H1 (cell line): ENCODE measurements around the gene CDC5L. TPM values are rescaled to one million over a fixed set of nuclear protein-coding genes. Genes with fewer than 3 reads are reported as not detected.
A peak's percentile ranks its signal among the peaks of the same experiment; 100 is the strongest.

ENCODE experiments used
- CTCF ChIA-PET: fragments of 300-600 bp; sonication (Branson Sonifier 250); formaldehyde crosslinking; loops from one replicate; lab custom pipeline; 2021; ENCODE audit not compliant: partially characterized antibody; lab: Charles Lee
- POLR2A ChIA-PET: fragments of 300-600 bp; sonication (Branson Sonifier 250); formaldehyde crosslinking; loops from one replicate; lab custom pipeline; 2021; ENCODE audit warnings: inconsistent platforms; ENCODE audit not compliant: partially characterized antibody; lab: Charles Lee
- DNase-seq, 2 experiments: peaks; one replicate each; pipeline versions ENCODE4 v3.0.0 to v3.0.0-alpha.2; 2010 to 2022; ENCODE audit warnings: low spot score in 2 of 2, low read depth in 1 of 2, mixed read lengths in 1 of 2
- FAIRE-seq: peaks from 2 replicates; lab custom pipeline; 2011; peaks lifted over from hg19 to GRCh38; lab: Jason Lieb, UNC
- H2AFZ ChIP-seq: 2 replicates; pipeline ENCODE4 v1.8.1; 2012; ENCODE audit warnings: low read length, inconsistent platforms
- H2AK5ac ChIP-seq: 2 replicates; pipeline ENCODE4 v1.6.1; 2013; ENCODE audit warnings: low read depth, low read length
- H2BK120ac ChIP-seq: replicated peaks from 2 replicates; pipeline ENCODE3; 2013; ENCODE audit warnings: low read depth, low read length, inconsistent platforms
- H2BK12ac ChIP-seq: 2 replicates; pipeline ENCODE4 v1.6.1; 2013; ENCODE audit warnings: low read depth, low read length
- H2BK15ac ChIP-seq: 2 replicates; pipeline ENCODE4 v1.6.1; 2013; ENCODE audit warnings: low read length
- H2BK20ac ChIP-seq: 2 replicates; pipeline ENCODE4 v1.6.1; 2013; ENCODE audit warnings: low read length
- H2BK5ac ChIP-seq: 2 replicates; pipeline ENCODE4 v1.6.1; 2013; ENCODE audit warnings: low read depth, low read length
- H3K14ac ChIP-seq: 2 replicates; pipeline ENCODE4 v1.6.1; 2013; ENCODE audit warnings: inconsistent platforms; ENCODE audit not compliant: insufficient read length
- H3K18ac ChIP-seq: 2 replicates; pipeline ENCODE4 v1.6.1; 2013; ENCODE audit warnings: low read length; ENCODE audit errors: extremely low read depth
- H3K23ac ChIP-seq: 2 replicates; pipeline ENCODE4 v1.6.1; 2013; ENCODE audit warnings: inconsistent platforms; ENCODE audit not compliant: insufficient read length
- H3K23me2 ChIP-seq: 2 replicates; pipeline ENCODE4 v1.6.1; 2013; ENCODE audit warnings: low read depth, low read length
- H3K27ac ChIP-seq: 2 replicates; pipeline ENCODE4 v1.6.1; 2011; ENCODE audit warnings: low read depth, low read length, inconsistent platforms
- H3K27me3 ChIP-seq, 4 experiments: replicated peaks in 1 of 4; 1 replicate in 1 of 4; 2 replicates in 3 of 4; pipeline versions ENCODE4 v1.6.1 to v1.8.1; 2011 to 2013; ENCODE audit warnings: low read length in 3 of 4, mild to moderate bottlenecking in 3 of 4, inconsistent platforms in 2 of 4, mixed read lengths in 2 of 4, moderate library complexity in 1 of 4; ENCODE audit not compliant: control insufficient read depth in 3 of 4, insufficient read depth in 3 of 4; ENCODE audit errors: extremely low read depth in 1 of 4
- H3K36me3 ChIP-seq, 4 experiments: 2 replicates each; pipeline versions ENCODE4 v1.6.1 to v1.8.1; 2011 to 2013; ENCODE audit warnings: mild to moderate bottlenecking in 4 of 4, low read length in 3 of 4, moderate library complexity in 2 of 4, control low read depth in 1 of 4, inconsistent platforms in 1 of 4; ENCODE audit not compliant: insufficient read depth in 4 of 4, control insufficient read depth in 2 of 4
- H3K4ac ChIP-seq: replicated peaks from 2 replicates; pipeline ENCODE3; 2013; ENCODE audit warnings: low read length, low read depth, mixed read lengths, inconsistent platforms; ENCODE audit not compliant: insufficient read length
- H3K4me1 ChIP-seq, 4 experiments: replicated peaks in 1 of 4; 1 replicate in 1 of 4; 2 replicates in 3 of 4; pipeline versions ENCODE4 v1.6.1 to v1.8.1; 2011 to 2013; ENCODE audit warnings: low read length in 3 of 4, inconsistent platforms in 2 of 4, mixed read lengths in 1 of 4; ENCODE audit not compliant: insufficient read depth in 4 of 4, control insufficient read depth in 3 of 4
- H3K4me2 ChIP-seq, 2 experiments: 2 replicates each; pipeline versions ENCODE4 v1.6.1 to v1.8.1; 2011 to 2013; ENCODE audit warnings: low read depth in 2 of 2, low read length in 2 of 2, control low read depth in 1 of 2, inconsistent platforms in 1 of 2, mild to moderate bottlenecking in 1 of 2; ENCODE audit not compliant: insufficient read depth in 1 of 2
- H3K4me3 ChIP-seq, 4 experiments: fragments of 200-600, 300-600 bp in 1 of 4; sonication (generic), shearing (Covaris generic), sonication (Bioruptor Twin) in 1 of 4; 2 replicates each; pipeline versions ENCODE4 v1.5.1 to v1.8.1; 2011 to 2016; ENCODE audit warnings: low read length in 4 of 4, low read depth in 3 of 4, control low read depth in 2 of 4, inconsistent platforms in 2 of 4, mild to moderate bottlenecking in 2 of 4, mixed read lengths in 1 of 4, moderate library complexity in 1 of 4; ENCODE audit not compliant: insufficient read depth in 2 of 4; ENCODE audit errors: extremely low read depth in 1 of 4
- H3K56ac ChIP-seq: replicated peaks from 2 replicates; pipeline ENCODE3; 2013; ENCODE audit warnings: low read depth, mild to moderate bottlenecking, mixed read lengths, low read length, inconsistent platforms; ENCODE audit not compliant: insufficient read length
- H3K79me1 ChIP-seq: 2 replicates; pipeline ENCODE4 v1.6.1; 2013; ENCODE audit warnings: low read depth, low read length, control low read depth
- H3K79me2 ChIP-seq, 2 experiments: 2 replicates each; pipeline versions ENCODE4 v1.6.1 to v1.8.1; 2012 to 2013; ENCODE audit warnings: low read length in 2 of 2, mild to moderate bottlenecking in 2 of 2, inconsistent platforms in 1 of 2; ENCODE audit not compliant: insufficient read depth in 2 of 2, control insufficient read depth in 1 of 2
- H3K9ac ChIP-seq, 4 experiments: replicated peaks in 1 of 4; 1 replicate in 1 of 4; 2 replicates in 3 of 4; pipeline versions ENCODE4 v1.6.1 to v1.8.1; 2011 to 2013; ENCODE audit warnings: low read depth in 3 of 4, low read length in 3 of 4, control low read depth in 2 of 4, mild to moderate bottlenecking in 2 of 4, moderate library complexity in 2 of 4, inconsistent platforms in 1 of 4; ENCODE audit errors: extremely low read depth in 1 of 4
- H3K9me3 ChIP-seq, 2 experiments: 2 replicates each; pipeline versions ENCODE4 v1.6.1 to v1.8.1; 2012 to 2013; ENCODE audit warnings: mild to moderate bottlenecking in 2 of 2, moderate library complexity in 2 of 2, control low read depth in 1 of 2, inconsistent platforms in 1 of 2, low read depth in 1 of 2, low read length in 1 of 2, mixed read lengths in 1 of 2; ENCODE audit not compliant: insufficient read depth in 2 of 2
- H4K20me1 ChIP-seq, 2 experiments: replicated peaks in 1 of 2; 2 replicates each; pipeline versions ENCODE3 to v1.8.1; 2011 to 2013; ENCODE audit warnings: inconsistent platforms in 2 of 2, low read length in 2 of 2, mild to moderate bottlenecking in 1 of 2; ENCODE audit not compliant: insufficient read depth in 2 of 2, control insufficient read depth in 1 of 2
- H4K5ac ChIP-seq: 2 replicates; pipeline ENCODE4 v1.6.1; 2013; ENCODE audit warnings: low read length, low read depth, mixed read lengths, inconsistent platforms; ENCODE audit not compliant: insufficient read length
- H4K8ac ChIP-seq: 2 replicates; pipeline ENCODE4 v1.8.0; 2013; ENCODE audit warnings: mild to moderate bottlenecking, moderate library complexity, low read length, inconsistent platforms; ENCODE audit not compliant: insufficient read depth; ENCODE audit errors: extremely low read depth
- H4K91ac ChIP-seq: replicated peaks from 2 replicates; pipeline ENCODE3; 2013; ENCODE audit warnings: low read length, mixed read lengths, inconsistent platforms; ENCODE audit not compliant: insufficient read length
- ASH2L ChIP-seq: fragments of 200-600, 300-600 bp; sonication (generic); IDR thresholded peaks from one replicate; pipeline ENCODE4 v1.7.1; 2017; ENCODE audit warnings: low read length
- ATF2 ChIP-seq: IDR thresholded peaks from 2 replicates; pipeline ENCODE4 v1.6.1; 2012; ENCODE audit warnings: low read length, inconsistent platforms
- BRCA1 ChIP-seq: IDR thresholded peaks from 2 replicates; pipeline ENCODE4 v1.6.1; 2012; ENCODE audit warnings: low read depth, low read length, improper control_type of control experiment
- CBX5 ChIP-seq: fragments of 300-800, 300-1000 bp; sonication (generic); IDR thresholded peaks from 2 replicates; pipeline ENCODE4 v1.7.1; 2016; ENCODE audit warnings: antibody characterized with exemption, low read length, low read depth
- CBX8 ChIP-seq: fragments of 300-800, 300-1000 bp; sonication (generic); IDR thresholded peaks from 2 replicates; pipeline ENCODE4 v1.7.1; 2016; ENCODE audit warnings: low read depth, low read length, borderline replicate concordance
- CHD2 ChIP-seq: IDR thresholded peaks from 2 replicates; pipeline ENCODE4 v1.6.1; 2012; ENCODE audit warnings: low read length, improper control_type of control experiment
- CTBP2 ChIP-seq: IDR thresholded peaks from 2 replicates; pipeline ENCODE4 v1.7.0; 2011; ENCODE audit warnings: borderline replicate concordance, mild to moderate bottlenecking, moderate library complexity, mixed read lengths, low read length; ENCODE audit not compliant: insufficient read depth, insufficient read length
- GABPA ChIP-seq: IDR thresholded peaks from 2 replicates; pipeline ENCODE4 v1.6.1; 2011; ENCODE audit warnings: mild to moderate bottlenecking, low read length, moderate library complexity, borderline replicate concordance; ENCODE audit not compliant: insufficient read depth
- GTF2F1 ChIP-seq: IDR thresholded peaks from 2 replicates; pipeline ENCODE4 v1.6.1; 2012; ENCODE audit warnings: low read depth, low read length, improper control_type of control experiment, borderline replicate concordance
- KDM1A ChIP-seq: fragments of 200-600, 300-600 bp; sonication (generic); IDR thresholded peaks from 2 replicates; pipeline ENCODE4 v1.7.1; 2016; ENCODE audit warnings: mild to moderate bottlenecking, low read length, borderline replicate concordance
- MAFK ChIP-seq: IDR thresholded peaks from 2 replicates; pipeline ENCODE4 v1.6.1; 2012; ENCODE audit warnings: low read depth, mild to moderate bottlenecking, improper control_type of control experiment, low read length
- POLR2A ChIP-seq, 2 experiments: IDR thresholded peaks; 1 replicate in 1 of 2; 2 replicates in 1 of 2; pipeline ENCODE4 v1.6.1; 2011; ENCODE audit warnings: low read depth in 2 of 2, low read length in 2 of 2, mild to moderate bottlenecking in 2 of 2; ENCODE audit errors: control extremely low read depth in 1 of 2
- SIRT6 ChIP-seq: IDR thresholded peaks from one replicate; pipeline ENCODE4 v1.7.1; 2012; ENCODE audit warnings: low read length, inconsistent platforms
- SUZ12 ChIP-seq: fragments of 200-600 bp; sonication (generic); IDR thresholded peaks from 2 replicates; pipeline ENCODE4 v1.6.1; 2012; ENCODE audit warnings: mild to moderate bottlenecking, inconsistent platforms, low read length, moderate library complexity, mixed read lengths
- WGBS, 2 experiments: shearing (Covaris generic) in 1 of 2; methylation state at CpG; one replicate each; pipeline versions ENCODE4 v1.1.6 to v1.1.7; 2013 to 2015; ENCODE audit warnings: low lambda C conversion rate in 2 of 2, mixed read lengths in 2 of 2, inconsistent platforms in 1 of 2, low coverage in 1 of 2, missing lambda C conversion rate in 1 of 2; ENCODE audit not compliant: insufficient replicate concordance in 2 of 2, insufficient coverage in 1 of 2, insufficient read length in 1 of 2; ENCODE audit errors: extremely low coverage in 1 of 2, missing lambda C conversion rate in 1 of 2; 5-methylcytosine and 5-hydroxymethylcytosine counted together
- polyA plus RNA-seq, 7 experiments: library from polyadenylated mRNA; depleted of rRNA in 3 of 7; stranded (reverse) in 5 of 7; unstranded in 2 of 7; fragments of >200 nt in 5 of 7; fragments of 200-250 nt in 2 of 7; gene quantifications; 1 replicate in 5 of 7; 2 replicates in 1 of 7; 4 replicates in 1 of 7; pipeline versions ENCODE4 v1.2.1 to v1.2.3, GENCODE V29; 2011 to 2013; ENCODE audit warnings: missing spikeins in 2 of 7, mixed read lengths in 2 of 7
- total RNA-seq: library from RNA; stranded (reverse); fragmentation: NEBNext Ultra II Directional; extraction: Animal tissue kit (Norgen Biotek cat#: 25700); gene quantifications from 2 replicates; pipeline ENCODE4 v1.2.1, GENCODE V29; 2021

Gene CDC5L
- total and polyA plus RNA-seq, 2 of the 8 experiments (the other 6 are each of a cell fraction or from before 2014, with no cell fraction given) = 8.4 to 32.8 TPM

- Histone ChIP-seq H3K79me1 (no peaks in the 10 kb centered on the region), H3K27me3 (no peaks in the 10 kb centered on the region), H4K91ac (no peak overlapping the region), H3K79me2 (no peaks in the 10 kb centered on the region), H3K56ac (no peak overlapping the region), H3K4me3 (no peak overlapping the region), H4K20me1 (no peaks in the 10 kb centered on the region), H2BK120ac (no peak overlapping the region), H3K36me3 (no peaks in the 10 kb centered on the region), H3K14ac (no peak overlapping the region), H2BK12ac (no peak overlapping the region), H3K18ac (no peak overlapping the region), H2AK5ac (no peak overlapping the region), H4K5ac (no peak overlapping the region), H3K23ac (no peak overlapping the region), H3K9me3 (no peaks in the 10 kb centered on the region), H2AFZ (no peak overlapping the region), H2BK5ac (no peak overlapping the region), H3K23me2 (no peaks in the 10 kb centered on the region), H3K9ac (no peak overlapping the region), H2BK15ac (no peak overlapping the region), H4K8ac (no peak overlapping the region), H3K4ac (no peak overlapping the region), H3K4me1 (peaks cover 0 to 2% (median 0%) of the 10 kb centered on the region in 4 experiments; a peak in 1 of 7 replicates), H2BK20ac (no peak overlapping the region), H3K4me2 (no peak overlapping the region), H3K27ac (no peak overlapping the region)
- FAIRE-seq (no peak), DNase-seq (peak in 1 of 2 experiments; percentile 19)
- CTCF ChIA-PET = interaction anchor here (1.1 to 2.8 kb wide), 3 partner anchors 12 to 35 kb away, joined by 3 to 14 read pairs (median 10); no protein-coding TSS in a partner anchor
- POLR2A ChIA-PET = no interaction called here
- 86% methylated on average over 5 of the region's 5 CpGs; no CpG with 5 or more reads in 1 of the 2 experiments for WGBS, 2 experiments
- no peak for TF ChIP-seq BRCA1
- TF ChIP-seq GTF2F1 = no peak
- TF ChIP-seq CHD2 = no peak
- TF ChIP-seq ATF2 = no peak
- no peak for TF ChIP-seq MAFK
- TF ChIP-seq KDM1A = no peak
- no peak for TF ChIP-seq GABPA
- TF ChIP-seq CBX5 = no peak
- no peak for TF ChIP-seq CBX8
- no peak for TF ChIP-seq SUZ12
- no peak for TF ChIP-seq POLR2A (IDR thresholded peaks at IDR 0.05; ENCODE audit: control extremely low read depth in 1 of 2, low read depth in 2 of 2, low read length in 2 of 2)
- no peak for TF ChIP-seq SIRT6
- TF ChIP-seq CTBP2 = no peak
- no peak for TF ChIP-seq ASH2L
Observed at GRCh38 chr6:44497807-44498206, 110.3 kb downstream of the CDC5L start.
